A549 (cell line): ENCODE measurements around the gene UFSP1.
"Not testable (repeated sequence)": the region's sequence is repeated elsewhere in the genome, so short reads cannot be mapped to it uniquely, and the experiment has no call there.

Experiments used
- E2F6 ChIP-seq: IDR thresholded peaks from 2 replicates; pipeline ENCODE4 v1.6.1; 2012; ENCODE audit warnings: low read depth, borderline replicate concordance
- ELK1 ChIP-seq: fragments of 150-350 bp; IDR thresholded peaks from 2 replicates; pipeline ENCODE4 v1.6.1; 2014; ENCODE audit warnings: low read depth, mild to moderate bottlenecking, low read length
- ESRRA ChIP-seq: fragments of 150-350 bp; IDR thresholded peaks from 2 replicates; pipeline ENCODE4 v1.6.1; 2014; ENCODE audit warnings: mild to moderate bottlenecking, low read length, borderline replicate concordance
- JUN ChIP-seq, 2 experiments: fragments of >200 bp; sonication (Bioruptor Twin); formaldehyde crosslinking; IDR thresholded peaks; 2 replicates in 1 of 2; 3 replicates in 1 of 2; pipeline ENCODE4 v1.6.1; 2016 to 2017
- MYC ChIP-seq: IDR thresholded peaks from 2 replicates; pipeline ENCODE4 v1.6.1; 2012; ENCODE audit warnings: mild to moderate bottlenecking, inconsistent platforms, low read length, improper control_type of control experiment, borderline replicate concordance
- POLR2A ChIP-seq: IDR thresholded peaks from 2 replicates; pipeline ENCODE4 v1.6.1; 2012; ENCODE audit warnings: mild to moderate bottlenecking, low read length
- RCOR1 ChIP-seq: fragments of 150-350 bp; IDR thresholded peaks from 2 replicates; pipeline ENCODE4 v1.6.1; 2014; ENCODE audit warnings: antibody characterized with exemption, low read length, low read depth
- SMC3 ChIP-seq: fragments of >200 bp; sonication (Bioruptor Twin); formaldehyde crosslinking; IDR thresholded peaks from 3 replicates; pipeline ENCODE4 v1.6.1; 2018; ENCODE audit warnings: inconsistent platforms
- ZFP36 ChIP-seq: fragments of 450-650 bp; IDR thresholded peaks from 2 replicates; pipeline ENCODE4 v1.6.1; 2014; ENCODE audit warnings: borderline replicate concordance; ENCODE audit not compliant: partially characterized antibody
- TF ChIP-seq, protein P1 (sequence below): fragments of 250-450 bp; sonication (Bioruptor Pico); IDR thresholded peaks from 2 replicates; pipeline ENCODE4 v1.5.0; 2021; ENCODE audit warnings: mild to moderate bottlenecking, moderate library complexity, borderline replicate concordance
- TF ChIP-seq, protein P2 (sequence below): fragments of >200 bp; sonication (Bioruptor Twin); formaldehyde crosslinking; IDR thresholded peaks from 3 replicates; pipeline ENCODE4 v1.5.1; 2016
- TF ChIP-seq, protein P3 (sequence below): fragments of 200-600 bp; sonication (generic); IDR thresholded peaks from 2 replicates; pipeline ENCODE4 v1.6.1; 2016; ENCODE audit warnings: antibody characterized with exemption, mild to moderate bottlenecking, moderate library complexity

GRCh38 chr7:100919335-100919734 is 29.8 kb upstream of the UFSP1 start:
- TF ChIP-seq E2F6; POLR2A; SMC3; ESRRA; JUN (IDR thresholded peaks at IDR 0.05); RCOR1; ZFP36; ELK1; MYC: not testable (repeated sequence)
- TF ChIP-seq, protein P1, sequence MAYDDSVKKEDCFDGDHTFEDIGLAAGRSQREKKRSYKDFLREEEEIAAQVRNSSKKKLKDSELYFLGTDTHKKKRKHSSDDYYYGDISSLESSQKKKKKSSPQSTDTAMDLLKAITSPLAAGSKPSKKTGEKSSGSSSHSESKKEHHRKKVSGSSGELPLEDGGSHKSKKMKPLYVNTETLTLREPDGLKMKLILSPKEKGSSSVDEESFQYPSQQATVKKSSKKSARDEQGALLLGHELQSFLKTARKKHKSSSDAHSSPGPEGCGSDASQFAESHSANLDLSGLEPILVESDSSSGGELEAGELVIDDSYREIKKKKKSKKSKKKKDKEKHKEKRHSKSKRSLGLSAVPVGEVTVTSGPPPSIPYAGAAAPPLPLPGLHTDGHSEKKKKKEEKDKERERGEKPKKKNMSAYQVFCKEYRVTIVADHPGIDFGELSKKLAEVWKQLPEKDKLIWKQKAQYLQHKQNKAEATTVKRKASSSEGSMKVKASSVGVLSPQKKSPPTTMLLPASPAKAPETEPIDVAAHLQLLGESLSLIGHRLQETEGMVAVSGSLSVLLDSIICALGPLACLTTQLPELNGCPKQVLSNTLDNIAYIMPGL (CRISPR knock-in tag) = not testable (repeated sequence)
- TF ChIP-seq, protein P2, sequence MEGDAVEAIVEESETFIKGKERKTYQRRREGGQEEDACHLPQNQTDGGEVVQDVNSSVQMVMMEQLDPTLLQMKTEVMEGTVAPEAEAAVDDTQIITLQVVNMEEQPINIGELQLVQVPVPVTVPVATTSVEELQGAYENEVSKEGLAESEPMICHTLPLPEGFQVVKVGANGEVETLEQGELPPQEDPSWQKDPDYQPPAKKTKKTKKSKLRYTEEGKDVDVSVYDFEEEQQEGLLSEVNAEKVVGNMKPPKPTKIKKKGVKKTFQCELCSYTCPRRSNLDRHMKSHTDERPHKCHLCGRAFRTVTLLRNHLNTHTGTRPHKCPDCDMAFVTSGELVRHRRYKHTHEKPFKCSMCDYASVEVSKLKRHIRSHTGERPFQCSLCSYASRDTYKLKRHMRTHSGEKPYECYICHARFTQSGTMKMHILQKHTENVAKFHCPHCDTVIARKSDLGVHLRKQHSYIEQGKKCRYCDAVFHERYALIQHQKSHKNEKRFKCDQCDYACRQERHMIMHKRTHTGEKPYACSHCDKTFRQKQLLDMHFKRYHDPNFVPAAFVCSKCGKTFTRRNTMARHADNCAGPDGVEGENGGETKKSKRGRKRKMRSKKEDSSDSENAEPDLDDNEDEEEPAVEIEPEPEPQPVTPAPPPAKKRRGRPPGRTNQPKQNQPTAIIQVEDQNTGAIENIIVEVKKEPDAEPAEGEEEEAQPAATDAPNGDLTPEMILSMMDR = not testable (repeated sequence)
- TF ChIP-seq, protein P3, sequence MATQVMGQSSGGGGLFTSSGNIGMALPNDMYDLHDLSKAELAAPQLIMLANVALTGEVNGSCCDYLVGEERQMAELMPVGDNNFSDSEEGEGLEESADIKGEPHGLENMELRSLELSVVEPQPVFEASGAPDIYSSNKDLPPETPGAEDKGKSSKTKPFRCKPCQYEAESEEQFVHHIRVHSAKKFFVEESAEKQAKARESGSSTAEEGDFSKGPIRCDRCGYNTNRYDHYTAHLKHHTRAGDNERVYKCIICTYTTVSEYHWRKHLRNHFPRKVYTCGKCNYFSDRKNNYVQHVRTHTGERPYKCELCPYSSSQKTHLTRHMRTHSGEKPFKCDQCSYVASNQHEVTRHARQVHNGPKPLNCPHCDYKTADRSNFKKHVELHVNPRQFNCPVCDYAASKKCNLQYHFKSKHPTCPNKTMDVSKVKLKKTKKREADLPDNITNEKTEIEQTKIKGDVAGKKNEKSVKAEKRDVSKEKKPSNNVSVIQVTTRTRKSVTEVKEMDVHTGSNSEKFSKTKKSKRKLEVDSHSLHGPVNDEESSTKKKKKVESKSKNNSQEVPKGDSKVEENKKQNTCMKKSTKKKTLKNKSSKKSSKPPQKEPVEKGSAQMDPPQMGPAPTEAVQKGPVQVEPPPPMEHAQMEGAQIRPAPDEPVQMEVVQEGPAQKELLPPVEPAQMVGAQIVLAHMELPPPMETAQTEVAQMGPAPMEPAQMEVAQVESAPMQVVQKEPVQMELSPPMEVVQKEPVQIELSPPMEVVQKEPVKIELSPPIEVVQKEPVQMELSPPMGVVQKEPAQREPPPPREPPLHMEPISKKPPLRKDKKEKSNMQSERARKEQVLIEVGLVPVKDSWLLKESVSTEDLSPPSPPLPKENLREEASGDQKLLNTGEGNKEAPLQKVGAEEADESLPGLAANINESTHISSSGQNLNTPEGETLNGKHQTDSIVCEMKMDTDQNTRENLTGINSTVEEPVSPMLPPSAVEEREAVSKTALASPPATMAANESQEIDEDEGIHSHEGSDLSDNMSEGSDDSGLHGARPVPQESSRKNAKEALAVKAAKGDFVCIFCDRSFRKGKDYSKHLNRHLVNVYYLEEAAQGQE = not testable (repeated sequence)
